WERI-Rb-1 (cell line): Measurements from ENCODE around the gene GNAZ.
A peak's percentile ranks its signal among the peaks of the same experiment; 100 is the strongest.

Experiments
- DNase-seq: peaks from one replicate; pipeline ENCODE4 v3.0.0-alpha.2; 2020
- H3K27ac ChIP-seq: fragments of 250-450 bp; sonication (Bioruptor Pico); 2 replicates; pipeline ENCODE4 v1.5.1; 2020; ENCODE audit warnings: mild to moderate bottlenecking, moderate library complexity
- H3K27me3 ChIP-seq: fragments of 250-450 bp; sonication (Bioruptor Pico); 2 replicates; pipeline ENCODE4 v1.5.1; 2021; ENCODE audit warnings: mild to moderate bottlenecking, low read depth, moderate library complexity; ENCODE audit not compliant: insufficient read depth, severe bottlenecking
- H3K36me3 ChIP-seq: fragments of 250-450 bp; sonication (Bioruptor Pico); 2 replicates; pipeline ENCODE4 v1.5.1; 2020; ENCODE audit warnings: mild to moderate bottlenecking, moderate library complexity
- H3K4me3 ChIP-seq: 2 replicates; pipeline ENCODE4 v1.5.1; 2011; ENCODE audit warnings: low read depth, mild to moderate bottlenecking, control low read depth, low read length
- H3K9me3 ChIP-seq: fragments of 250-450 bp; sonication (Bioruptor Pico); 2 replicates; pipeline ENCODE4 v1.5.1; 2021; ENCODE audit warnings: mild to moderate bottlenecking, moderate library complexity; ENCODE audit not compliant: severe bottlenecking
- CTCF ChIP-seq: IDR thresholded peaks from 2 replicates; pipeline ENCODE4 v1.5.1; 2011; ENCODE audit warnings: low read depth, mild to moderate bottlenecking, control low read depth, inconsistent platforms, low read length

Gene GNAZ

DNA sequence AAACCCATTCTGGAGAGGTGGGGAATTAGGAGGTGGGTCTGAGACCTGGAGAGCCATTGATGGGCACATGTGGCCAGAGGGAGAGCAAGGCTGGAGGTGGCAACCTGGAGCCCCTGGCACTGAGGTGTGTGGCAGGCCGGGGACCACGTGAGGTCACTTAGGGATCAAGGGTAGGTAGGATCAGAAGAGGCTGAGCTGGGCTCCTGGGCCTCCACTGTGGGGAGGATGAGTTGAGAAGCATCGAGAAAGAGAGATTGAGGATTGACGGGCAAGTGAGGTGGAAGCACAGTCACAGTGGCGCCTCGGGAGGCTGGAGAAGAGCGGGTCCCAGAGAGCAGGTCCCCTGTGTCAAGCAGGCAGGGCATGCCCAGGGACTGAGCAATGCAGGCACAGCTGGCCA, 4.1 kb downstream of the GNAZ start:
- Histone ChIP-seq H3K4me3 (no peak overlapping the region), H3K36me3 (peaks cover 44% of the 10 kb centered on the region), H3K27ac (no peak overlapping the region), H3K27me3 (no peaks in the 10 kb centered on the region), H3K9me3 (no peaks in the 10 kb centered on the region)
- TF ChIP-seq CTCF, result no peak
- DNase-seq, result no peak

DNA sequence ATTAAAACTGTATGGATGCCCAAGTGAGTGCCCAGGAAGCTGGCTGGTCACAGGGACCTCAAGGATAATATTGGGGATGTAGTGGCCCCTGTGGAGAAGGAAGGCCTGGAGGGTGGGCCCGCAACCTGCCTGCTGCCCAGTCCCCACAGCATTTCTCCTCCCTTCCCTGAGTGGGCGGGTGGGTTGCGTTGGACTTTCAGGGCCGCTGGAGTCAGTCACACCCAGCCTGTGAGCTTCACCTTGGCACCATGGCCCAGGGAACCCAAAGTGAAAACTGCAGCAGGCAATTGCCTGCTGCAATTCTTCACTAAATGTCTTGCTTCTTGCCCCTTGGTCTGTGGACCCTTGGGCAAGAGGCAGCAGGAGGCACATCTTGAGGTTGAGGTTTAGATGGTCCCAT, 4.7 kb downstream of the GNAZ start:
- Histone ChIP-seq H3K36me3 (peaks cover 44% of the 10 kb centered on the region), H3K27ac (no peak overlapping the region), H3K9me3 (no peaks in the 10 kb centered on the region), H3K27me3 (no peaks in the 10 kb centered on the region), H3K4me3 (no peak overlapping the region)
- no peak for DNase-seq
- no peak for TF ChIP-seq CTCF

- Histone ChIP-seq H3K9me3 (no peaks in the 10 kb centered on the region), H3K4me3 (no peak overlapping the region), H3K27ac (no peak overlapping the region), H3K27me3 (no peaks in the 10 kb centered on the region), H3K36me3 (peaks cover 44% of the 10 kb centered on the region)
- TF ChIP-seq CTCF, result no peak
- DNase-seq, result no peak
Observed at GRCh38 chr22:23075525-23076216, 5.4 kb downstream of the GNAZ start.

GRCh38 chr22:23076896-23077572, 6.7 kb downstream of the GNAZ start:
- no peak for DNase-seq
- peaks cover 41% of the 10 kb centered on the region for H3K36me3 ChIP-seq
- H3K27me3 ChIP-seq, result no peaks in the 10 kb centered on the region
- no peak overlapping the region for H3K27ac ChIP-seq
- H3K9me3 ChIP-seq, result no peaks in the 10 kb centered on the region
- no peak overlapping the region for H3K4me3 ChIP-seq
- TF ChIP-seq CTCF, result no peak

DNA sequence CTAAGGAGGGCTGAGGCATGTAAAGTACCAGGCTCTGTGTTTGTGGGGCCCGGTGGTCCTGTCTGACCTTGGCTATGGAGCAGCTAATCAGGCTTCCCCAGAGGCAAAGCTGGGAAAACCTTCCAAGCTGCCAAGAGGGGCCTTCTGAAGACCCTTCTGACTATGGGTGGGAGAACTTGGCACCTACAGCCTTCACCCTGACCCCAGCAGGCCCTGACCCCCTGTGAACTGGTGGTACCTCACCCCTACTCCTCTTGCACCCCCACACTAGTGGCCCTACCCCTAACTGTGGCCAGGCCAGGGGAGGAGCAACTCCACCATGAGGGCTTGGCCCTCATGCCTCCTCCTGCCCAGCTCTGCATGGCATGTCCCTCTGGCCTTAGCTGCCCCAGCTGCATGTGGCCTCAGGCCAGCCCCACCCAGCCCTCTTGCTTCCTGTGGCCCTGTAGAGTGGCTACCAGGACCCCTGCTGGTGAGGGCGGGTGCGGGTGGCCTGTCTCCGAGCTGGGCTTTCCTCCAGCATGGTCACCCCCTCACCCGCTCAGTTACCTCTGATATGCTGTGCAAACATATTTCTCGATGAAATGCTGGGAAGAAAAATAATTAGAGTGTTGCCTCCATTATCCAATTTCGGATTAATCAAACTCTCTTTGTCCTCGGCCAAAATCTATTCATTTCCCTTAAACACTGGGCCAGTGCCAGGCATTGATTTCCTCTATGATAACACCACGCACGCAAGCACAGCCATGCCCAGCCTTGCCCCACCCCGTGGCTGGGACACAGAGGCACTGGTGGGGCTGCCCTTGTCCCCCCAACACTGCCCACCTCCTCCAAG, 7.5 kb downstream of the GNAZ start:
- H3K4me3 ChIP-seq, result no peak overlapping the region
- peak; percentile 25; the same call in 1 of the 2 replicates for TF ChIP-seq CTCF
- no peaks in the 10 kb centered on the region for H3K27me3 ChIP-seq
- H3K27ac ChIP-seq, result no peak overlapping the region
- peaks cover 36% of the 10 kb centered on the region for H3K36me3 ChIP-seq
- H3K9me3 ChIP-seq, result no peaks in the 10 kb centered on the region
- no peak for DNase-seq
